SK-N-SH (cell line): ENCODE data around the gene DENND1A. TPM values are rescaled to one million over a fixed set of nuclear protein-coding genes. Genes with fewer than 3 reads are reported as not detected.

Experiments used
- CTCF ChIA-PET: fragments of 300-600, 350-600 bp; formaldehyde crosslinking; extraction: SDS; loops from one replicate; lab custom pipeline; 2021; lab: Yijun Ruan, JAX
- POLR2A ChIA-PET: fragments of 350-600 bp; sonication (Branson Sonifier 250); formaldehyde crosslinking; extraction: SDS; loops from one replicate; lab custom pipeline; 2020; ENCODE audit warnings: antibody characterized with exemption, inconsistent platforms; lab: Yijun Ruan, JAX
- DNase-seq: peaks from one replicate; pipeline ENCODE4 v3.0.0; 2012
- H2AFZ ChIP-seq: fragments of 200-600 bp; sonication (generic); 2 replicates; pipeline ENCODE4 v1.8.1; 2016; ENCODE audit warnings: antibody characterized with exemption, mild to moderate bottlenecking, low read depth
- H3F3A ChIP-seq: fragments of 200-600 bp; sonication (generic); replicated peaks from 2 replicates; pipeline ENCODE3; 2016; ENCODE audit warnings: antibody characterized with exemption, mild to moderate bottlenecking; ENCODE audit not compliant: insufficient read depth
- H3K27ac ChIP-seq, 2 experiments: fragments of 200-500 bp in 1 of 2; fragments of 200-600 bp in 1 of 2; sonication (Bioruptor generic) in 1 of 2; sonication (generic), shearing (Covaris generic) in 1 of 2; 2 replicates each; pipeline versions ENCODE4 v1.5.1 to v1.6.1; 2014 to 2016; ENCODE audit warnings: low read depth in 2 of 2, inconsistent platforms in 1 of 2, low read length in 1 of 2, mild to moderate bottlenecking in 1 of 2, mixed read lengths in 1 of 2
- H3K27me3 ChIP-seq: fragments of 200-600 bp; sonication (generic), shearing (Covaris generic); 2 replicates; pipeline ENCODE4 v1.6.1; 2016; ENCODE audit warnings: mixed run types; ENCODE audit not compliant: insufficient read depth
- H3K36me3 ChIP-seq, 2 experiments: fragments of 200-500 bp in 1 of 2; fragments of 200-600 bp in 1 of 2; sonication (Bioruptor generic) in 1 of 2; sonication (generic) in 1 of 2; replicated peaks in 1 of 2; 2 replicates each; pipeline versions ENCODE3 to v1.5.1; 2014 to 2016; ENCODE audit warnings: low read length in 1 of 2, mild to moderate bottlenecking in 1 of 2; ENCODE audit not compliant: insufficient read depth in 2 of 2, control insufficient read depth in 1 of 2
- H3K4me1 ChIP-seq, 2 experiments: fragments of 200-500 bp in 1 of 2; fragments of 200-600 bp in 1 of 2; sonication (Bioruptor generic) in 1 of 2; sonication (generic), shearing (Covaris generic) in 1 of 2; 2 replicates each; pipeline versions ENCODE4 v1.5.1 to v1.6.1; 2014 to 2016; ENCODE audit warnings: low read depth in 1 of 2, low read length in 1 of 2, mixed run types in 1 of 2; ENCODE audit not compliant: insufficient read depth in 2 of 2, control insufficient read depth in 1 of 2
- H3K4me2 ChIP-seq: fragments of 200-600 bp; sonication (generic), shearing (Covaris generic); 2 replicates; pipeline ENCODE4 v1.6.1; 2017; ENCODE audit warnings: mixed run types
- H3K4me3 ChIP-seq, 2 experiments: fragments of 200-500 bp in 1 of 2; fragments of 200-600 bp in 1 of 2; sonication (Bioruptor generic) in 1 of 2; sonication (generic), shearing (Covaris generic) in 1 of 2; 2 replicates each; pipeline versions ENCODE4 v1.5.1 to v1.8.1; 2014 to 2016; ENCODE audit warnings: low read depth in 2 of 2, inconsistent platforms in 1 of 2, low read length in 1 of 2, mild to moderate bottlenecking in 1 of 2, mixed read lengths in 1 of 2, moderate library complexity in 1 of 2
- H3K79me2 ChIP-seq: fragments of 200-600 bp; sonication (generic); 2 replicates; pipeline ENCODE4 v1.8.1; 2017; ENCODE audit warnings: mild to moderate bottlenecking; ENCODE audit not compliant: insufficient read depth
- H3K9ac ChIP-seq: fragments of 200-600 bp; sonication (generic); 2 replicates; pipeline ENCODE4 v1.6.1; 2017; ENCODE audit warnings: mixed run types
- H3K9me2 ChIP-seq: fragments of 200-600 bp; sonication (generic); 2 replicates; pipeline ENCODE4 v1.6.1; 2017; ENCODE audit warnings: mixed run types
- H3K9me3 ChIP-seq: fragments of 200-600 bp; sonication (generic); 2 replicates; pipeline ENCODE4 v1.6.1; 2017; ENCODE audit warnings: mixed run types, mild to moderate bottlenecking, moderate library complexity
- H4K20me1 ChIP-seq: fragments of 200-600 bp; sonication (generic); 2 replicates; pipeline ENCODE4 v1.6.1; 2017; ENCODE audit warnings: mild to moderate bottlenecking, mixed run types; ENCODE audit not compliant: insufficient read depth
- CHD2 ChIP-seq: fragments of 150-350 bp; IDR thresholded peaks from 2 replicates; pipeline ENCODE4 v1.6.1; 2018; ENCODE audit warnings: low read length; ENCODE audit not compliant: partially characterized antibody
- FOSL2 ChIP-seq: IDR thresholded peaks from 2 replicates; pipeline ENCODE4 v1.4.0; 2012; ENCODE audit warnings: low read depth, mild to moderate bottlenecking, moderate library complexity, borderline replicate concordance
- FOXJ3 ChIP-seq: sonication (generic); formaldehyde crosslinking; IDR thresholded peaks from 2 replicates; pipeline ENCODE4 v1.5.1; 2020; ENCODE audit warnings: mild to moderate bottlenecking, missing genetic modification reagents
- FOXM1 ChIP-seq: IDR thresholded peaks from 2 replicates; pipeline ENCODE4 v1.4.0; 2012; ENCODE audit warnings: low read depth, mild to moderate bottlenecking
- GABPA ChIP-seq: IDR thresholded peaks from 2 replicates; pipeline ENCODE4 v1.4.0; 2012; ENCODE audit warnings: low read depth, mild to moderate bottlenecking
- GATA2 ChIP-seq: sonication (generic); formaldehyde crosslinking; IDR thresholded peaks from 2 replicates; pipeline ENCODE4 v1.5.0; 2020; ENCODE audit warnings: mild to moderate bottlenecking, missing genetic modification reagents
- JUND ChIP-seq: IDR thresholded peaks from 2 replicates; pipeline ENCODE4 v1.4.0; 2012
- MEF2A ChIP-seq: IDR thresholded peaks from 2 replicates; pipeline ENCODE4 v1.4.0; 2012; ENCODE audit warnings: low read depth, borderline replicate concordance
- MXI1 ChIP-seq: IDR thresholded peaks from 2 replicates; pipeline ENCODE4 v1.6.1; 2012; ENCODE audit warnings: mild to moderate bottlenecking, low read depth, low read length, improper control_type of control experiment
- NFIC ChIP-seq: IDR thresholded peaks from 2 replicates; pipeline ENCODE4 v1.4.0; 2012; ENCODE audit warnings: borderline replicate concordance
- POLR2AphosphoS5 ChIP-seq: IDR thresholded peaks from 2 replicates; pipeline ENCODE4 v1.6.1; 2012; ENCODE audit warnings: low read depth, low read length
- RFX5 ChIP-seq: IDR thresholded peaks from 2 replicates; pipeline ENCODE4 v1.6.1; 2012; ENCODE audit warnings: mild to moderate bottlenecking, improper control_type of control experiment, low read length
- SMC3 ChIP-seq: IDR thresholded peaks from 2 replicates; pipeline ENCODE4 v1.6.1; 2012; ENCODE audit warnings: low read depth, low read length, improper control_type of control experiment
- TAF1 ChIP-seq: IDR thresholded peaks from 2 replicates; pipeline ENCODE4 v1.6.1; 2012; ENCODE audit warnings: low read depth, mild to moderate bottlenecking, low read length, moderate library complexity, borderline replicate concordance
- TCF12 ChIP-seq: IDR thresholded peaks from 2 replicates; pipeline ENCODE4 v1.4.0; 2012
- TEAD4 ChIP-seq: IDR thresholded peaks from 2 replicates; pipeline ENCODE4 v1.4.0; 2012; ENCODE audit warnings: mild to moderate bottlenecking, borderline replicate concordance; ENCODE audit not compliant: insufficient read depth
- YY1 ChIP-seq: IDR thresholded peaks from 2 replicates; pipeline ENCODE4 v1.4.0; 2012; ENCODE audit warnings: low read depth, mild to moderate bottlenecking
- WGBS: methylation state at CpG from one replicate; pipeline ENCODE4 v1.1.6; 2017; ENCODE audit warnings: low lambda C conversion rate; 5-methylcytosine and 5-hydroxymethylcytosine counted together
- polyA plus RNA-seq, 3 experiments: library from polyadenylated mRNA; depleted of rRNA; stranded (reverse); fragments of >200 nt; gene quantifications; 2 replicates each; pipeline ENCODE4 v1.2.3, GENCODE V29; 2012
- TF ChIP-seq, protein P1 (sequence below): IDR thresholded peaks from 2 replicates; pipeline ENCODE4; 2012
- TF ChIP-seq, protein P2 (sequence below): IDR thresholded peaks from 2 replicates; pipeline ENCODE4 v1.4.0; 2012; ENCODE audit warnings: low read depth
- TF ChIP-seq, protein P3 (sequence below): fragments of 150-350 bp; IDR thresholded peaks from 2 replicates; pipeline ENCODE4 v1.6.1; 2016; ENCODE audit warnings: mild to moderate bottlenecking, low read depth, low read length
- TF ChIP-seq, protein P4 (sequence below): fragments of 200-600 bp; sonication (generic); IDR thresholded peaks from 2 replicates; pipeline ENCODE4 v1.6.1; 2017; ENCODE audit warnings: antibody characterized with exemption, mild to moderate bottlenecking, moderate library complexity
- TF ChIP-seq, protein P5 (sequence below): IDR thresholded peaks from 2 replicates; pipeline ENCODE4 v1.4.0; 2012; ENCODE audit warnings: low read depth, borderline replicate concordance

DENND1A gene
- polyA plus RNA-seq, 1 of the 3 experiments (the other 2 are of a cell fraction) = 25.4 TPM

DNA sequence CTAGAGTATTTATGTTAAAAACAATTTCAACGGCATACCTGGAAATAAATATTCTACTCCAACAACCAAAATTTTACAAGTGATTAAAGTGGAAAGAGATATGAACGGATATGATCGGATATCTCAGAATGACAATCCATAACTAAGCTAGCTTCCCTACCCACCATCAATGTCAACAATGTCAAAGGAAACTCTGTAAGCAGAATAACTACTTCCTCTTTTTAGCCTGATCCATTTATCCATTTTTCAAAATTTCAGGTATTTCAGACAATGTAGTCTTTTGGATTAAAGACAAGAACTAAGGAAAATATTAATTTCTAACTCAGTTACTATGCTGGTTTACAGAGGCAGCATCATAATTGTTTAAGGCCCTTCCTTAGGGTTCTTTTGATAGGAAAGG lies 188.7 kb downstream of the DENND1A start:
- ChIA-PET POLR2A (no interaction called here), CTCF (no interaction called here)

DNA sequence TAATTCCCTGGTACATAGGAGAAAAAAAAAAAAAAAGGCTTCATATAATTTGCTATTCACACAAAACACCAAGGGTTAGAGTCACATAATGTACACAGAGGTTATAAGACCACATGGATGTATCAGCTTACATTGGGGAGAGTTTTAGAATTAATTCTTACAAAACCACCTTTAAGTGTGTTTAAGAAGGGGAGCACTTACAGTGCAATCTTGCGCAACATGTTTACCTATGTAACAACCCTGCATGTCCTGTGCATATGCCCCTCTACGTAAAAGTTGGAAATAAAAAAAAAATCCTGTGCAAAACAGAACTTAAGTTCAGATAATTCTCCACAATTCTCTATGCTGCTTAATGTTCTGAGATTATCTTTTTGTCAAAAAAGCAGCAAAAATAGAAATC lies 190.0 kb downstream of the DENND1A start:
- no peaks in the 10 kb centered on the region for H3K9me3 ChIP-seq
- DNase-seq = no peak
- no peaks in the 10 kb centered on the region for H3F3A ChIP-seq
- no peaks in the 10 kb centered on the region for H3K79me2 ChIP-seq
- CTCF ChIA-PET = interaction anchor here (0.6 to 2.5 kb wide), 3 partner anchors 9 to 301 kb away, joined by 3 to 8 read pairs (median 3); no protein-coding TSS in a partner anchor
- no peak overlapping the region for H2AFZ ChIP-seq
- H3K36me3 ChIP-seq = no peaks in the 10 kb centered on the region
- no peak overlapping the region for H3K27ac ChIP-seq
- no peak overlapping the region for H3K9ac ChIP-seq
- no peak overlapping the region for H3K4me3 ChIP-seq
- H3K4me1 ChIP-seq = peaks cover 0 to 3% of the 10 kb centered on the region in 2 experiments; a peak in 2 of 4 replicates
- H3K4me2 ChIP-seq = no peak overlapping the region
- H4K20me1 ChIP-seq = no peaks in the 10 kb centered on the region
- POLR2A ChIA-PET = no interaction called here
- no peaks in the 10 kb centered on the region for H3K9me2 ChIP-seq
- no peaks in the 10 kb centered on the region for H3K27me3 ChIP-seq
- WGBS = 95% methylated on average over 2 of the region's 2 CpGs
- TF ChIP-seq, protein P1, sequence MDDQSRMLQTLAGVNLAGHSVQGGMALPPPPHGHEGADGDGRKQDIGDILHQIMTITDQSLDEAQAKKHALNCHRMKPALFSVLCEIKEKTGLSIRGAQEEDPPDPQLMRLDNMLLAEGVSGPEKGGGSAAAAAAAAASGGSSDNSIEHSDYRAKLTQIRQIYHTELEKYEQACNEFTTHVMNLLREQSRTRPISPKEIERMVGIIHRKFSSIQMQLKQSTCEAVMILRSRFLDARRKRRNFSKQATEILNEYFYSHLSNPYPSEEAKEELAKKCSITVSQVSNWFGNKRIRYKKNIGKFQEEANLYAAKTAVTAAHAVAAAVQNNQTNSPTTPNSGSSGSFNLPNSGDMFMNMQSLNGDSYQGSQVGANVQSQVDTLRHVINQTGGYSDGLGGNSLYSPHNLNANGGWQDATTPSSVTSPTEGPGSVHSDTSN = no peak
- no peak for TF ChIP-seq SMC3
- TF ChIP-seq, protein P2, sequence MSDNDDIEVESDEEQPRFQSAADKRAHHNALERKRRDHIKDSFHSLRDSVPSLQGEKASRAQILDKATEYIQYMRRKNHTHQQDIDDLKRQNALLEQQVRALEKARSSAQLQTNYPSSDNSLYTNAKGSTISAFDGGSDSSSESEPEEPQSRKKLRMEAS = no peak
- TF ChIP-seq JUND = no peak
- TF ChIP-seq YY1 = no peak
- TF ChIP-seq GATA2 = no peak
- TF ChIP-seq TAF1 = no peak
- no peak for TF ChIP-seq GABPA
- TF ChIP-seq, protein P3, sequence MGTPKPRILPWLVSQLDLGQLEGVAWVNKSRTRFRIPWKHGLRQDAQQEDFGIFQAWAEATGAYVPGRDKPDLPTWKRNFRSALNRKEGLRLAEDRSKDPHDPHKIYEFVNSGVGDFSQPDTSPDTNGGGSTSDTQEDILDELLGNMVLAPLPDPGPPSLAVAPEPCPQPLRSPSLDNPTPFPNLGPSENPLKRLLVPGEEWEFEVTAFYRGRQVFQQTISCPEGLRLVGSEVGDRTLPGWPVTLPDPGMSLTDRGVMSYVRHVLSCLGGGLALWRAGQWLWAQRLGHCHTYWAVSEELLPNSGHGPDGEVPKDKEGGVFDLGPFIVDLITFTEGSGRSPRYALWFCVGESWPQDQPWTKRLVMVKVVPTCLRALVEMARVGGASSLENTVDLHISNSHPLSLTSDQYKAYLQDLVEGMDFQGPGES = no peak
- no peak for TF ChIP-seq RFX5
- TF ChIP-seq TEAD4 = no peak
- TF ChIP-seq, protein P4, sequence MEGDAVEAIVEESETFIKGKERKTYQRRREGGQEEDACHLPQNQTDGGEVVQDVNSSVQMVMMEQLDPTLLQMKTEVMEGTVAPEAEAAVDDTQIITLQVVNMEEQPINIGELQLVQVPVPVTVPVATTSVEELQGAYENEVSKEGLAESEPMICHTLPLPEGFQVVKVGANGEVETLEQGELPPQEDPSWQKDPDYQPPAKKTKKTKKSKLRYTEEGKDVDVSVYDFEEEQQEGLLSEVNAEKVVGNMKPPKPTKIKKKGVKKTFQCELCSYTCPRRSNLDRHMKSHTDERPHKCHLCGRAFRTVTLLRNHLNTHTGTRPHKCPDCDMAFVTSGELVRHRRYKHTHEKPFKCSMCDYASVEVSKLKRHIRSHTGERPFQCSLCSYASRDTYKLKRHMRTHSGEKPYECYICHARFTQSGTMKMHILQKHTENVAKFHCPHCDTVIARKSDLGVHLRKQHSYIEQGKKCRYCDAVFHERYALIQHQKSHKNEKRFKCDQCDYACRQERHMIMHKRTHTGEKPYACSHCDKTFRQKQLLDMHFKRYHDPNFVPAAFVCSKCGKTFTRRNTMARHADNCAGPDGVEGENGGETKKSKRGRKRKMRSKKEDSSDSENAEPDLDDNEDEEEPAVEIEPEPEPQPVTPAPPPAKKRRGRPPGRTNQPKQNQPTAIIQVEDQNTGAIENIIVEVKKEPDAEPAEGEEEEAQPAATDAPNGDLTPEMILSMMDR = no peak
- TF ChIP-seq FOSL2 = no peak

More for the DNA sequence above, 188.7 kb downstream of the DENND1A start:
- no peak overlapping the region for H2AFZ ChIP-seq
- no peak overlapping the region for H3K4me2 ChIP-seq
- no peaks in the 10 kb centered on the region for H3K9me2 ChIP-seq
- H3K36me3 ChIP-seq = no peaks in the 10 kb centered on the region
- no peak for TF ChIP-seq FOXJ3
- TF ChIP-seq SMC3 = no peak
- no peak for TF ChIP-seq RFX5
- TF ChIP-seq CHD2 = no peak
- TF ChIP-seq TEAD4 = no peak
- TF ChIP-seq FOXM1 = no peak
- TF ChIP-seq NFIC = no peak
- no peak for TF ChIP-seq POLR2AphosphoS5
- no peak for TF ChIP-seq MEF2A
- TF ChIP-seq, protein P1 = no peak
- TF ChIP-seq YY1 = no peak
- TF ChIP-seq TCF12 = no peak
- TF ChIP-seq GATA2 = no peak
- TF ChIP-seq, protein P5, sequence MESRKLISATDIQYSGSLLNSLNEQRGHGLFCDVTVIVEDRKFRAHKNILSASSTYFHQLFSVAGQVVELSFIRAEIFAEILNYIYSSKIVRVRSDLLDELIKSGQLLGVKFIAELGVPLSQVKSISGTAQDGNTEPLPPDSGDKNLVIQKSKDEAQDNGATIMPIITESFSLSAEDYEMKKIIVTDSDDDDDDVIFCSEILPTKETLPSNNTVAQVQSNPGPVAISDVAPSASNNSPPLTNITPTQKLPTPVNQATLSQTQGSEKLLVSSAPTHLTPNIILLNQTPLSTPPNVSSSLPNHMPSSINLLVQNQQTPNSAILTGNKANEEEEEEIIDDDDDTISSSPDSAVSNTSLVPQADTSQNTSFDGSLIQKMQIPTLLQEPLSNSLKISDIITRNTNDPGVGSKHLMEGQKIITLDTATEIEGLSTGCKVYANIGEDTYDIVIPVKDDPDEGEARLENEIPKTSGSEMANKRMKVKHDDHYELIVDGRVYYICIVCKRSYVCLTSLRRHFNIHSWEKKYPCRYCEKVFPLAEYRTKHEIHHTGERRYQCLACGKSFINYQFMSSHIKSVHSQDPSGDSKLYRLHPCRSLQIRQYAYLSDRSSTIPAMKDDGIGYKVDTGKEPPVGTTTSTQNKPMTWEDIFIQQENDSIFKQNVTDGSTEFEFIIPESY = no peak
- TF ChIP-seq MXI1 = no peak
- H3K27ac ChIP-seq = no peak overlapping the region
- no peaks in the 10 kb centered on the region for H3K79me2 ChIP-seq
- H3K4me1 ChIP-seq = peaks cover 0 to 3% of the 10 kb centered on the region in 2 experiments; a peak in 2 of 4 replicates
- H3K4me3 ChIP-seq = no peak overlapping the region
- H3F3A ChIP-seq = no peaks in the 10 kb centered on the region
- no peak for DNase-seq
- 98% methylated on average over 3 of the region's 3 CpGs for WGBS
- no peak overlapping the region for H3K9ac ChIP-seq
- no peaks in the 10 kb centered on the region for H3K27me3 ChIP-seq
- H3K9me3 ChIP-seq = no peaks in the 10 kb centered on the region
- no peaks in the 10 kb centered on the region for H4K20me1 ChIP-seq
